HG02763 (cell line): Measurements from ENCODE around the gene TRMT2A.

Experiments
- ATAC-seq: cut with Tn5 transposase; IDR thresholded peaks from one replicate; pipeline ENCODE4 v1.9.1; 2021; ENCODE audit warnings: mild to moderate bottlenecking, moderate library complexity; ENCODE audit not compliant: unreplicated experiment

The TRMT2A gene

DNA sequence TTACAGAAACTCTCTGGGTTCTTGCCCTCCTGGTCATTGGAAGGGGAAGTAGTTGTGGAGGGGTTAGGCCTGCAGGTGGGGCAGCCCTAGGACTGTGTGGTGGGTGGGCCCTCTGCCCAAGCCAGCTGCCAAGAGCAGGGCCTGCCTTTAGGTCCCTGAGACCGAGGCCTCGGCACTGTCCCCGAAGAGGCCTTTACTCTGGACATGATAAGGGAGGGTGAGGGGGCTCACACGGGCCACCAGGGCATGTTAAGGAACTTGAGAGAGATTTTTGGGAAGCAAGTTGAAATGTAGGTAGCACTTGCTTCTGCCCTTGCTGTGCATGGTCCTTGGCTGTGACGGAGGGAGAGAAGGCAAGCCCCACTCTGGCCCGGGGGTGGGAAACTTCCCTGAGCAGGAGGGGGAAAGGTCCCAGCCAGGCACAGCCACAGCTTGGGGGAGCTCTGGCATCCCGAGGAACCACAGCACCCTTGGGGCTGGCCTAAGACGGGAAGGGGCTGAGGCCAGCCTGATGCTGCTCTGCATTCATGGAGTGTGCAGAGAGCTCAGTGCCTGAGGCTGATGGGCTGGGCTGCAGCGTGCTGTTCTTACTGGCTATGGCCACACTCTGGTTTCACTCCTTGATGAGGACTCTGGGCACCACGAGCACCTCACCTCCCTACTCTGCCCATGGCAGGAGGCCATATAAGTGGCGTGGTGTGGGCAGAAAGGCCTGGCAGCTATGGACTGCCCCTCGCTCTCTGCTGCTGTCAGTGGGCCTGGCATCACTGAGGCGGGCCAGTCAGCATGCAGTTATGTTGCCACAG, 8.9 kb downstream of the TRMT2A start:
- no peak for ATAC-seq

DNA sequence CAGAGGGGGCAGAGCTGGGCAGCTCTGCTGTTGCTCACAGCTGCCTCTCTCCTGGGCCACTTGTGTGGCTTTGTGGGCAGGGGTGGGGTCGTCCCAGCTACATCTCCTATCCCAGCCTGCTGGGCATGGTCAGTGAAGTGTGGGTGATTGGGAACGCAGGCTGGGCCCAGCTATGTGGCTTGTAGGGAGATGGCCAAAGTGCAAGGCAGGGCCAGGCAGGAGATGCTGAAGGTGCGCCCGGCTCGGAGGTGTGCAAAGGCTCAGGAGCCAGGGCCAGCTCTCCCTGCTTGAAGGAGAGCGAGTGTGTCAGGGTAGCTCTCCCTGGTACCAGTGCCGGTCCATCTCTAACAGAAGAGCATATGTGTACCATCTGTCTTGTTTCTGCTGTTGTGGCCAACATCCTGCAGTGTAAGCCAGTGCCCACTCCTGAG, 9.5 kb downstream of the TRMT2A start:
- ATAC-seq = no peak

DNA sequence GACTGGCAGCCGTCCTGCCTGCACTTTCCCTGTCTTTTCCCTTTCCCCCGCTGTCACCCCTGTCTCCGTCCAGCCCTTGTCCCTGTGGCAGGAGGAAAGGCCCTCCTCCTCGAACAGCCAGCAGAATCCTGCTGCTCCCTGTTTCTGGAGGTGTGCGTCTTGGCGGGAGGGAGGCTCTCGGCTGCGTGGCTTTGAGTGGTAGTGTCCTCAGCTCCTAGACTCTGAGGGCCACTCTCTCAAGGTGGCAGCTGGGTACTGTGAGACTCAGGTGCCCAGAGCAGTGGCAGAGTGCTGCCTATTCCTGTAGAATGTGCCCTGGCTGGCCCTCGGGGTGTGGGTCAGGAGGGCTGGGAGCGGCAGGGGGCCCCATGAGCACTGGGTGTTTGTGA, 10.2 kb downstream of the TRMT2A start:
- no peak for ATAC-seq

DNA sequence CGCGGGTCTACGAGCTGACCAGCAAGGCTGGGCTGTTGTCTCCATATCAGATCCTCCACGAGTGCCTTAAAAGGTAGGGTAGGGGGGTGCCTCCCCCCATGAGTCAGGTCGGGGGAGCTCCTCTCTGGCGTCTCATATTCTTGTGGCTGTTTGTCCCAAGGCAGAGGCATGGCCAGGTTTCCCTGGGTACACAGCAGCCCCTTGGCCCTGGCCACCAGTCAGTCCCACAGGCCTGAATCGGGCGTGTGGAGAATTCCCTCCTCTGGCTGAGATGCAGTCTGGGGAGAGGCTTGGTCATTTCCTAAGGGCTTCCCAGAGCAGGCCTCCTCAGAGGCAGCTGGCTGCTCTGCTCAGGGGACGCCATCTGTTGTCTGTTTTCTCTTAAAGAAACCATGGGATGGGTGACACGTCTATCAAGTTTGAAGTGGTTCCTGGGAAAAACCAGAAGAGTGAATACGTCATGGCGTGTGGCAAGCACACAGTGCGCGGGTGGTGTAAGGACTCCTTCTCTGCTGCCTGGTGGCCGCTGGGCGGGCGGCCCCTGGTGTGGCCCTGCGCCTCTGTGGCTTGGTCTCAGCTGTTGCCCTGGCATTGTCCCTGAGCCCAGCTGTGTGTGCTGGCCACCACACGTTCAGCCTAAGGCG, 10.7 kb downstream of the TRMT2A start:
- ATAC-seq = no peak

DNA sequence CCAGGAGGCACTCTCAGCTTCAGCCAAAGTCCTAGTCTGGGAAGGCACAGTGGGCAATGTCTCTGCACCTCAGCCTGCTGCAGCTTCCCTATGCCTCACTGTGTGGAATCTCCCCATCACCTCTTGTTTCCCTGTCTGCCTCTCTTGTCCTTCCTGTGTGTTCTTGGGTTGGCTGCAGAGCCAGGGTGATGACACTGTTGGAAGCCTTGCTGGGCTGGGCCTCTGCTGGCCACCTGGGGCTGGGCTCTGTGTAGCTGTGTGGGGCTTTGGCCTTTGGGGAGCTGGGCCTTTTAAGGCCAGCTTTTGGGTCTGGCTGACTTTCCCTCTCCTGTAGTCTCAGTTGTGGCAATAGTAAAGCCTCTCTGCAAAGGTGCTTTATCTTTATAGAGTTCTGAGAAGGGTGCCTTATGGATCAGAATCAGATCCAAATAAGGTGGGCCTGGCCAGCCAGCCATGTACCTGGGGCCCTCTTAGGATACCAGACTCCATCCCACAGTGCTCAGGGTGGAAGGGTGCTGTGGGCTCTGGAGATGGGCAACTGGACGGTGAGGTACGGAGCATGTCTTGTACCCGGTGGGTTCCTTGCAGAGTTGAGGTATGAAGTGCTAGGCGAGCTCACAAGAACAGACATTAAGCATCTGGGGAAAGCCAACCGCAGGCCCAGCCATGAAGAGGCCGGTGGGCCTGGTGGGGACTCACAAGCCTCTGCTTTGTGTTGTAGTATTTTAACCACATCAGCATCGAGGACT, 11.4 kb downstream of the TRMT2A start:
- no peak for ATAC-seq

DNA sequence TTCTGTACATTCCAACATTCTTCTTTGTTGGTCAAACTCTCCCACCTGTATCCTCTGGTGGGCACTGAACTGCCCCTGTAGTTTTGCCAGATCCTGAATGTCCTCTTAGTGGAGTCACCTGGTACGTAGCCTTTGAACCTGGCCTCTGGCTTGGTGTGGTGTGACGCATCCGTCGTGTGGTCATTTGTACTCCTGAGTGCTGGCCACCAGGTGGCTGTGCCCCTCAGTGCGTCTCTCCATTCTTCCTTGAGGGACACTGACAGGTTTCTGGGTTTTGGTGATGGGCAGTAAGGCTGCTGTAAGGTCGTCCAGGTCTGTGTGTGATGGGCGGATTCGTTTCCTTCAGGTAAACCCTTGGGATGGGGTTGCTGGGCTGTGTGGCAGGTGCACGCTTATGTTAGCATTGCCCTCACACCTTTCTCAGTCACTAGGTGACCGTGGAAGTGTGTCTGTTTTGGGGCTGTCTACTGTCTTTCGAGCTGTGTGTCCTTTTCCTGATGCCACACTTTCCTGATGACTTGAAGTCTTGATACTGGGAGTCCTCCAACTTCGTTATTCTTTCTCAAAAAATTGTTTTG, 14.7 kb downstream of the TRMT2A start:
- ATAC-seq = no peak

DNA sequence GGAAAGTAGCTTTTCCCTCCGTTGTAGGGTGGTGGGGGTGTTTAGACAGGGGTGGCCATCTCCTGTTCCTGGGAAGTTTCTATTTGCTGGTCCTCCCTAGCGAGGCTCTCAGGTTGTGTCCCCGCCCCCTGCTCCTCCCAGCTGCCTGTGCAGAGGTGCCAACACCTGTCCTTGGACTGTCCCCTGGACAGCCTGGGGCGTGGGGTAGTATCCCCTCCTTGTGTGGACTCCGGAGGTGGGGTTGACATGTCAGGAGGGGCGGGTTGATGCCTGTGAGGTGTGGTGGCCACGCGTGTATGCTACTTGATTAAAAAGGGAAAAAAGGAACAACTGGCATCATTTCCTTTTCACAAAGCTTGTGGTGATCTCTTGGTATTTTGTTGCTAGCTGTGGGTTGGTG, 15.4 kb downstream of the TRMT2A start:
- ATAC-seq = no peak

DNA sequence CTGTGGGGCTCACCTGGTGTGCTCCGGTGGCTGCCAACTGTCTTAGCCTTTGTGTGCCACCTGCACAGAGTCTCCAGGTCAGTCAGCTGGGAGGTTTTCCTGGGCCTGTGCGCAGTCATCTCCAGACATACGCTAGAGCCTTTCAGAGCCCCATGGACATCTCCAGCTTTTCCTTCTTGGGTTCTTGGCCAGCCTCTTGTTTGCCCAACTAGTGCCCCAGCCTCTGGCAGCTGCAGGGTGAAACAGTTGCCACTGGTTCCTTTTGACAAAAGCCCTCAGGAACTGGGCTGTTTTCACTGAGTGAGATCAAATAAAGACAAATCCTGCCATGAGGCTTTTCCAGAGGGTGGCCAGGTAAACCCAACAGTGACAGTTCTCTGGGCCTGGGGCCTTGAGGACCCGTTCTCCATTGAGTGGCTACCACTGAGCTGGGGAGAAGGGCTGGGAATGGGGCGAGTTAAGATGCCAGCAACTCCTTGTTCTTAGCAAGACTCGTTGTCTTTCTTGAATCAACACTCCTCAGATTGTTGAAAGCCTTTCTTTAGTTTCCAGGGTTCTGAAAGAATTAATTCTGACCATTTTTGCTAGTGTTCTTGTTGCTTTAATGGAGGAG, 17.8 kb downstream of the TRMT2A start:
- ATAC-seq = no peak

DNA sequence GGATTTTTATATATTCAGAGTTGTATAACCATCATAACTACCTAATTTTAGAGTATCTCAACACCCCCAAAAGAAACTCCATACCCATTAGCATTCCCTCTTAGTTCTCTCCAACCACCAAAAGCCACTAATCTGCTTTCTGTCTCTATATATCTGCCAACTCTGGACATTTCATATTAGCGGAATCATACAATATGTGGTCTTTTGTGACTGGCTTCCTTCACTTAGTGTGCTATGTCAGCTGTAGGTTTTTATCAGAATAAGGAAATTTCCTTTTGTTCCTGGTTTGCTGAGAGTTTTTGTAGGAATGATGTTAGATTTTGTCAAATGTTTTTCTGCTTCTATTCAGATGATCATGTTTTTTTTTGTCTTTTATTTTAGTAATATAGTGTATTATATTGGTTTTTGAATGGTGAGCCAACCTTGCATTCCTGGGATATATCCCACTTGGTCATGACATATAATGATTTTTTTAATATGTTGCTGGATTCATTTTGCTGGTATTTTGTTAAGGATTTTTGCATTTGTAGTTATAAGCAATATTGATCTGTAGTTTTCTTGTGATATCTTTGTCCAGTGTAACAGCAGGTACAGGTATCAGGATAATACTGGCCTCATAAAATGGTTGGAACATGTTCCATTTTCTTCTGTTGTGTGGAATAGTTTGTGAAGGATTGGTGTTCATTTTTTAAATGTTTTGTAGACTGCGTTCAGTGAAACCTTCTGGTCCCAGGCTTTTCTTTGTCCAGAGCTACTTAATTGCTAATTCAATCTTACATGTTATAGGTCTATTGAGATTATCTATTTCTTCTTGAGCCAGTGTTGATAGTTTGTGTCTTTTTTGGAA, 20.2 kb downstream of the TRMT2A start:
- ATAC-seq = no peak

DNA sequence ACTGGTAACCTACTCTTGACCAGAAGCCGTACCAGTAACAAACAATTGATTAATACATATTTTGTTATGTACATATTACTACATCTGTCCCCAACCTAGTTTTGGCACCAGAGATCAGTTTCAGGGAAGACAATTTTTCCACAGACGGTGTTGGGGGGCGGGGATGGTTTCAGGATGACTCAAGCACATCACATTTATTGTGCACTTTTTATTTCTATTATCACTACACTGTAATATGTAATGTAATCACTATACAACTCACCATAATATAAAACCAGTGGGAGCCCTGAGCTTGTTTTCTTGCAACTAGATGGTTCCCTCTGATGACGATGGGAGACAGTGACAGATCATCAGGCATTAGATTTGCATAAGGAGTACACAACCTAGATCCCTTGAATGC, 21.5 kb downstream of the TRMT2A start:
- ATAC-seq = no peak

DNA sequence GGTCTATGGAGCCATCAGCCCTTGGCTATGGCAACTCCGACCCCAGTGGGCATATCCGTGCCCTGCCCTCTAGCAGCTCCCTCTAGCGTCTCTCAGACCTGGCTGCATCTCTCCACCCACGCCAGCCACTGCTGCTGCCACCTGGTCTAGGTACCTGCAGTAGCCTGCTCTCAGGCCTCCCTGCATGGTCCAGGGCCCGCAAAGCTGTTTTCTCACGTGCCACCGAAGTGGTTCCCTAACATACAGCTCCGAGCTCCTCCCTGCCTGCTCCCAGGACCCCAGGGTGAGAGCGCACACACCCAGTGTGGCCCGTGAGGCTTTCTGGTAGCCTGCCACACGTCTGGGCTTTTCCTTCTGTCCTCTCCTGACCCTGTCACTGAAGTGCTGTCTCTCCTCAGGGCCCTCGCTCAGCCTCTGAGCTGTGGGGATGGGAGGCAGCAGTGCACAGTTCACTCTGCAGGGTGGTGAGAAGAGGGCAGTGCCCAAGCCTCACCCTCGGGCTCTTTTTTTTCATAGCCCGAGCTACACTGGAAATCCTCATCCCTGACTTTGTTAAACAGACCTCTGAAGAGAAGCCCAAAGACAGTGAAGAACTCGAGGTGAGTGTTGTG, 22.7 kb downstream of the TRMT2A start:
- ATAC-seq = no peak

DNA sequence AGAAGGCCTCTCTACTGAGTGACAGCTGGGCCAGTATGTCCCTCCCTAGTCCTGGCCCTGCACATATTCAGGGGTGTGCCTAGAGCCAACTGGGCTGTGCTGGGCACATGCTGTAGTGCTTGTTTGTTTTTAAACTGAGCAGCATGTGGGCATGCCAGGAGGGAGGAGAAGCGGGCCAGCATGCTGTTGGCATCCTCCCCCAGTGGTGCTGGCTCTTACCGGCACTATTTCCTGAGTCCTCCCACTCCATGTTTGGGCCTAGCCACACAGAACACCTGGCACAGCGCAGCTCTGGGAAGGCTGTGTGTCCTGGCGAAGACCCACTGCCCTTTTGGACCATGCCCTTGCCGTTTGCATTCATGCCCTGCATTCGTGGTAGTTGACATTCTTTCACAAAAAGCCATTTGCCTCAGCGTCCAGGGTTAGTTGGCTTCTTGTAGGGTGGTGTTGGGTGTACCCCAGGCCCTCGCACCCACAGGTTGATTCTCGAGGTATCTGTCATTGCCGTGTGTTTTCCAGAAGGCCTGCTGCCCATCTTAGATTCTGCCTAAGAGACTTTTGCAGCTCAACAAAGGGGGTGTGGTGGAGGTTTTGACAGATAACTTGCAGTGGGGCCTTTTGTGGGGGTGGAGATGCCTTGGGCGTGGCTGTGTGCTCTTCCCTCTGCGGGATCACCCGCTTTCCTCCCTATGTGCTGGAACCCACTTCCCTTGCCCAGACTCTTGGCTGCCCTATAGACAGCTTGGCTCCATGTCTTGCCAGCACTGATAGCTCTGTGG, 23.4 kb downstream of the TRMT2A start:
- ATAC-seq = no peak

DNA sequence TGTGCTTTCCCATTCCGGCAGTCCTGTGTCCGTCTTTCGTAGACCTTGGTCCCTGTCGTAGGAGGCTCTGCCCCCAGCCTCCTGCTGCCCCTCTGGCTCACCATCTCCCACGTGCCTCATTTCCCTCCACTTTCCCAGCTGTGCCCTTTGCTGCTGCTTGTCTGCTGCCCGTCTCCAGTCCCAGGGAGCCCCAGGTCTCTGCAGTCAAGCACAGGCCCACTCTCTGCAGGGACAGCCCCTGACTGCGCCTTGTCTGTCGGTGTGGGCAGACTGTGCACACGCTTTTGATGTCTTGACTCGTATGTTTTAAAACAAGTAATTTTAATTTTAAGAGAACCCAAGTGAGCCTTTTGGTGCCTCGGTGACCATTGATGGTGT, 24.6 kb downstream of the TRMT2A start:
- no peak for ATAC-seq

DNA sequence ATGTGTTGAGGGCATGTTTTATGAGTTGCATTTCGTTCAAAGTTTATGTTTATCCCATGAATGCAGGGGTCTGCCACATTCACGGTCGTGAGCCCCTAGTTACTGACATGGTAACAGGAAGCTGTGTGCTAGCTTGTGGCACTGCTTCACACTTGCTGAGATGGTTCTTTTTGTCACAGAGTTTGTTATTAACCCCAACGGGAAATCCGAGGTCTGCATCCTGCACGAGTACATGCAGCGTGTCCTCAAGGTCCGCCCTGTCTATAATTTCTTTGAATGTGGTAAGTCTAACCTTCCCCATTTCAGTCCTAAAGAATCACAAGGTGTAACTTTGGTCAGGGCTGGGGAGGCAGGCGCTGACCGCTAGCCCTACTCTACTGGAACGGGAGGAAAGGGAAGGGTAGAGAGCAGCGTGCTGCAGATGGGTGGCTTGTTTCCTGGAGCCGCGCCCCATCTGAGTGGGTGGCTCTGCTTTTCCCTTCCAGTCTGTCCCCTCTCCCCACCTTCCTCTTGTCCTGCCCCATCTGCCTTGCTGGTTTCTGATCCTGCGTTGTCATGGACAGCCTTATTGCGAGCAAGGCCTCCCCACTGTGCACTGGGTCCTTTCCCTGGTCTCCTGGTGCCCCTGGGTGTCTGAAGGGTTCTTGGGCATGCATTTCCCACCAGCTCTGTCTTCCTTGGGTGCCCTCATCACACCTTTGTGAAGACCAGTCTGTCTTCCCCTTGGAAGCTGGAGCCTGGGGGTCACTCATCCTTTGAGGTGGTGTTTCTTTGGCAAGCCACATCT, 25.1 kb downstream of the TRMT2A start:
- ATAC-seq = no peak

DNA sequence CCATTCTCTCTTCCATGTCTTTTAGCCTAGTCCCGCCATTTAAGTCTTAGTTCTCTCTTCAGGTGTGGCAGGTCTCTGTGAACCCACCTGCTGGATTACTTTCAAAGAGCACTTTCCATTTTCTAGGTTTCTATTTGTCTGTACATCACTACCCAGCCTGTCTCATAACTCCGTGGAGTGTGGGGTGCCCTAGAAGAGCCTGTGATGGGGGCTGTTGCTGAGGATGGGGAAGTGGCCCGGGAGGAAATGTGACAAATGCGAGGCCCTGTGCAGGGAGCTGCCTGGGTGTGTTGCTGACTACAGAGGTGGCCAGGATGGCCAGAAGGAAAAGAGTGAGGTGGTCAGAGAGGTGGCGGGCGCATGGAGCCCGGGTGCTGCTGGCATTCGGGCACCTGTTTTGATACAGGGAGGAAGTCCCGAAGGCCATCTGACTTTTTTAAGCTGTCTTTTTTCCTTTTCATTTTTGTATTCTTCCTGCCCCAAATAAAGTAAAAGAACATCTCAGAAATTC, 26.2 kb downstream of the TRMT2A start:
- no peak for ATAC-seq

DNA sequence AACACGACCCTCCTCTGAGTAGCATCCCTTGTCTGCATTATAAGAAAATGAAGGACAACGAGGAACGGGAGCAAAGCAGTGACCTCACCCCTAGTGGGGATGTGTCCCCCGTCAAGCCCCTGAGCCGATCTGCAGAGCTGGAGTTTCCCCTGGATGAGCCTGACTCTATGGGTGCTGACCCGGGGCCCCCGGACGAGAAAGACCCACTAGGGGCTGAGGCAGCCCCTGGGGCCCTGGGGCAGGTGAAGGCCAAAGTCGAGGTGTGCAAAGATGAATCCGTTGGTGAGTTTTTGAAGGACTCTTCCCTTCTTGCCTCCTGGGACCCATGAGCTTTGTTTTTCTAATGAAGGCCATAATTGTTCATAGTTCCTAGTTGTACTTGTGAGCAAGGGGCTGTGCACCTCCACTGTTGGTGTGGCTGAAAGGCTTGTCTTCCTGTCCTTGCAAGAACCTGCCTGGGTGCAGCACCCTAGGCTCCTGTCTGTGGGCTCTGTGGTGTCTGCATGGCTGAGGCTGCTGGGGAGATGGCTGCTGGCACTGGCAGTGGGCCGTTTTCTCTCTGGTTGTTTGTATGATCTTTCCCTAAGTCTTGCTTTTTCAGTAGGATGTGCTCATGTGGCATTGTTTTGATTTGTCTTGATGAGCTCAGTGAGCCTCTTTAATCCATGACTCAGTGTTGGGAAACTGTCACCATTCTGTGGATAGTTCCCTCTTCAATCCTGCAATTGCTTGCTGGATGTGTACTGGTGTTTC, 26.9 kb downstream of the TRMT2A start:
- ATAC-seq = no peak

DNA sequence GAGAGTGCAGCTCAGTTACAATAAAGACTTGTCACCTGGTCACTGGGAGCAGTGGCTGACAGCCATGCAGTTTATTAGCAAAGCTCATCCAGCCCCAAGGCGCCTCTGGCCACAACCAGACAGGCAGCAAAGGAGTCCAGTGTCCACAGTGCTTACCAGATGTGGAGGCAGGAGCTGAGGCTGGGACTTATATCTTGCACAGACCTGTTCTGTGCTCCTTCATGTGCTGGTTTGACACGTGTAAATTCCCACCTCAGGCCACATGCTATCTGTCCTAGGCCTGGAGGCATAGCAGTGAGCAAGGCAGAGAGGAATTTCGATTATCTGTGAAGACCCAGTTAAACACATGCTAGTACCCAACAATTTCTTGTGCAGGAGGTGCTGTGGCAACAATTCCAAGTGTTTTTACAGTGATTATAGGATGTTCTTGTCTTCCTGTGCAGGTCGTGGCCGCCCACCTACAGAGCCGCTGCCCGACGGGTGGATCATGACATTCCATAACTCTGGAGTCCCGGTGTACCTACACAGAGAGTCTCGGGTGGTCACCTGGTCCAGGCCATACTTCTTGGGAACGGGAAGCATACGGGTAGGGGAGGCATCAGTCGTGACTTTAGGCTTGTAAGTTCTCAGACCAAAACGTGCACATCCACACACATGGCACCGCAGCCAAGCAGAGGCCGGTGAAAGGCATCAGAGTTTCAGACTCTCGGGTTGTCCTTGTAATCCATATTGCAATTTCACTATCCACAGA, 27.6 kb downstream of the TRMT2A start:
- ATAC-seq = no peak
